K562 (cell line): ENCODE results near the gene MMP24OS. TPM values are rescaled to one million over a fixed set of nuclear protein-coding genes. Genes with fewer than 3 reads are reported as not detected.

Experiments
- ATAC-seq: fragments of 200-7000 bp; cut with Tn5 transposase; 3 replicates; pipeline ENCODE4 v1.9.1; 2020; ENCODE audit warnings: moderate library complexity
- BruUV-seq: library from RNA; stranded (reverse); fragments of 400-500 nt; replicated peaks from 2 replicates; lab custom pipeline; 2021; lab: Mats Ljungman, UMichigan
- CTCF ChIA-PET: fragments of 300-600 bp; formaldehyde crosslinking; extraction: SDS; loops from one replicate; lab custom pipeline; 2021; ENCODE audit warnings: low intra/inter-chr PET ratio; lab: Yijun Ruan, JAX
- POLR2A ChIA-PET: fragments of 300-600, 350-650 bp; sonication (Branson Sonifier 250); formaldehyde crosslinking; extraction: SDS; loops from one replicate; lab custom pipeline; 2021; ENCODE audit warnings: antibody characterized with exemption, inconsistent platforms; lab: Yijun Ruan, JAX
- DNase-seq, 4 experiments: peaks; one replicate each; pipeline versions ENCODE4 v3.0.0 to v3.0.0-alpha.2; 2011 to 2018; ENCODE audit warnings: low spot score in 3 of 4, mixed read lengths in 3 of 4; ENCODE audit errors: extremely low read depth in 1 of 4
- FAIRE-seq: peaks from 2 replicates; lab custom pipeline; 2011; peaks lifted over from hg19 to GRCh38; lab: Jason Lieb, UNC
- H2AFZ ChIP-seq: 2 replicates; pipeline ENCODE4 v1.6.0; 2011; ENCODE audit warnings: low read depth, low read length, control low read depth, inconsistent platforms
- H3K27ac ChIP-seq: fragments of 200-600 bp; 3 replicates; pipeline ENCODE4 v1.8.0; 2011; ENCODE audit warnings: low read depth, mild to moderate bottlenecking, control low read depth, inconsistent platforms, low read length, moderate library complexity, mixed read lengths; ENCODE audit errors: extremely low read depth
- H3K27me3 ChIP-seq, 2 experiments: fragments of 300-600 bp in 1 of 2; 2 replicates in 1 of 2; 3 replicates in 1 of 2; pipeline versions ENCODE4 v1.6.0 to v1.8.0; 2011; ENCODE audit warnings: inconsistent platforms in 2 of 2, low read length in 2 of 2, mild to moderate bottlenecking in 1 of 2, mixed read lengths in 1 of 2, moderate library complexity in 1 of 2; ENCODE audit not compliant: control insufficient read depth in 2 of 2, insufficient read depth in 2 of 2
- H3K36me3 ChIP-seq: fragments of 300-600 bp; 3 replicates; pipeline ENCODE4 v1.8.0; 2011; ENCODE audit warnings: mild to moderate bottlenecking, low read length, inconsistent platforms; ENCODE audit not compliant: control insufficient read depth, insufficient read depth
- H3K4me1 ChIP-seq, 2 experiments: fragments of 200-600 bp in 1 of 2; replicated peaks in 1 of 2; 2 replicates in 1 of 2; 3 replicates in 1 of 2; pipeline versions ENCODE4 v1.5.1 to v1.8.0; 2011; ENCODE audit warnings: inconsistent platforms in 2 of 2, low read length in 2 of 2, mild to moderate bottlenecking in 1 of 2, mixed read lengths in 1 of 2, moderate library complexity in 1 of 2; ENCODE audit not compliant: control insufficient read depth in 2 of 2, insufficient read depth in 2 of 2
- H3K4me2 ChIP-seq: 2 replicates; pipeline ENCODE4 v1.6.1; 2011; ENCODE audit warnings: low read length, control low read depth, inconsistent platforms, mixed read lengths; ENCODE audit not compliant: insufficient read depth
- H3K4me3 ChIP-seq: fragments of 200-600 bp; sonication (generic), shearing (Covaris generic); 2 replicates; pipeline ENCODE4 v1.5.1; 2016; ENCODE audit warnings: control low read depth, inconsistent platforms
- H3K79me2 ChIP-seq: fragments of 200-600 bp; 3 replicates; pipeline ENCODE4 v1.8.0; 2011; ENCODE audit warnings: low read length, inconsistent platforms; ENCODE audit not compliant: control insufficient read depth, insufficient read depth
- H3K9ac ChIP-seq, 2 experiments: 2 replicates each; pipeline versions ENCODE4 v1.6.0 to v1.6.1; 2011; ENCODE audit warnings: low read depth in 2 of 2, low read length in 2 of 2, control low read depth in 1 of 2, inconsistent platforms in 1 of 2, mild to moderate bottlenecking in 1 of 2, mixed read lengths in 1 of 2; ENCODE audit not compliant: insufficient read depth in 1 of 2
- H3K9me1 ChIP-seq: one replicate; pipeline ENCODE4 v1.6.0; 2011; ENCODE audit warnings: inconsistent platforms, mild to moderate bottlenecking, low read length, moderate library complexity; ENCODE audit not compliant: control insufficient read depth, insufficient read depth
- H3K9me3 ChIP-seq: replicated peaks from 2 replicates; pipeline ENCODE4 v1.5.1; 2011; ENCODE audit warnings: low read depth, low read length, inconsistent platforms; ENCODE audit not compliant: control insufficient read depth, insufficient read depth
- H4K20me1 ChIP-seq: replicated peaks from 2 replicates; pipeline ENCODE4 v1.6.1; 2011; ENCODE audit warnings: low read length, inconsistent platforms, mixed read lengths; ENCODE audit not compliant: control insufficient read depth, insufficient read depth
- ARNT ChIP-seq, 2 experiments: fragments of 450-650 bp; IDR thresholded peaks; 2 replicates each; pipeline ENCODE4 v1.6.1; 2016; ENCODE audit warnings: mild to moderate bottlenecking in 1 of 2
- GABPA ChIP-seq: fragments of 200-800 bp; sonication (Bioruptor generic); conservative IDR thresholded peaks from 2 replicates; pipeline ENCODE4 v1.6.1; 2016; ENCODE audit warnings: low read depth, missing genetic modification characterization, missing compliant biosample characterization
- MIER1 ChIP-seq: fragments of 450-650 bp; IDR thresholded peaks from 2 replicates; pipeline ENCODE4 v1.6.1; 2016; ENCODE audit warnings: antibody characterized with exemption, mild to moderate bottlenecking, low read depth
- MTA1 ChIP-seq: fragments of 450-650 bp; IDR thresholded peaks from 2 replicates; pipeline ENCODE4 v1.6.1; 2017; ENCODE audit warnings: borderline replicate concordance
- MTA3 ChIP-seq: fragments of 450-650 bp; formaldehyde crosslinking; IDR thresholded peaks from 2 replicates; pipeline ENCODE4 v1.6.1; 2017; ENCODE audit warnings: mild to moderate bottlenecking, borderline replicate concordance
- NFIC ChIP-seq: fragments of 450-650 bp; IDR thresholded peaks from 2 replicates; pipeline ENCODE4 v1.6.1; 2017; ENCODE audit warnings: mild to moderate bottlenecking, inconsistent platforms
- RHOXF2B ChIP-seq: fragments of 250-450 bp; sonication (Bioruptor Pico); conservative IDR thresholded peaks from 2 replicates; pipeline ENCODE4 v1.5.1; 2021
- SAP30 ChIP-seq: fragments of 200-600 bp; sonication (generic); IDR thresholded peaks from 2 replicates; pipeline ENCODE4 v1.6.1; 2012; ENCODE audit warnings: borderline replicate concordance, low read depth, mild to moderate bottlenecking, moderate library complexity, low read length, control low read depth, inconsistent platforms; ENCODE audit not compliant: insufficient read depth, poor library complexity, severe bottlenecking
- SIRT6 ChIP-seq: IDR thresholded peaks from one replicate; pipeline ENCODE4 v1.6.1; 2012; ENCODE audit warnings: low read depth, mild to moderate bottlenecking, control low read depth, inconsistent platforms, low read length, moderate library complexity
- SMARCE1 ChIP-seq: fragments of 450-650 bp; IDR thresholded peaks from 2 replicates; pipeline ENCODE4 v1.7.1; 2016; ENCODE audit warnings: mild to moderate bottlenecking
- STAG1 ChIP-seq: sonication (generic); formaldehyde crosslinking; IDR thresholded peaks from 2 replicates; pipeline ENCODE4 v1.5.0; 2020; ENCODE audit warnings: missing genetic modification reagents, borderline replicate concordance
- TRIM24 ChIP-seq, 2 experiments: fragments of 450-650 bp; IDR thresholded peaks; 2 replicates each; pipeline ENCODE4 v1.6.1; 2016
- ZBTB17 ChIP-seq: fragments of 450-650 bp; formaldehyde crosslinking; IDR thresholded peaks from 2 replicates; pipeline ENCODE4 v1.4.0; 2020; ENCODE audit warnings: mild to moderate bottlenecking
- WGBS: fragments of 100-300 bp; shearing (Covaris generic); methylation state at CpG from one replicate; pipeline ENCODE4 v1.1.6; 2016; ENCODE audit warnings: low coverage, mixed read lengths; ENCODE audit not compliant: insufficient coverage; ENCODE audit errors: missing lambda C conversion rate; 5-methylcytosine and 5-hydroxymethylcytosine counted together
- in situ Hi-C: fragments of 300-500 bp; cut with MboI; formaldehyde crosslinking; loops from 4 replicates; pipeline ENCODE4 v1.15.0; 2018; ENCODE audit warnings: inconsistent platforms, mixed read lengths
- intact Hi-C: fragments of 100-400 bp; cut with micrococcal nuclease; formaldehyde crosslinking; loops from 2 replicates; pipeline ENCODE4 v1.14.2; 2022
- polyA plus RNA-seq, 8 experiments: library from polyadenylated mRNA; depleted of rRNA in 4 of 8; stranded (reverse) in 5 of 8; unstranded in 3 of 8; fragments of >200 nt; fragmentation: Nextera tagmentation in 2 of 8; fragmentation: Illumina TruSeq in 1 of 8; extraction: Ambion mirVana in 2 of 8; extraction: Trizol in 1 of 8; gene quantifications; 2 replicates each; pipeline versions ENCODE4 v1.2.1 to v1.2.3, GENCODE V29; 2011 to 2014; ENCODE audit warnings: inconsistent platforms in 1 of 8, missing spikeins in 1 of 8
- total RNA-seq, 7 experiments: library from RNA; depleted of rRNA in 6 of 7; stranded (reverse); fragments of >200 nt in 6 of 7; fragmentation: Illumina TruSeq in 2 of 7; extraction: Trizol in 2 of 7; gene quantifications; 2 replicates each; pipeline versions ENCODE4 v1.2.1 to v1.2.3, GENCODE V29; 2011 to 2021; ENCODE audit warnings: low replicate concordance in 1 of 7
- TF ChIP-seq, protein P1 (sequence below): fragments of 450-650 bp; formaldehyde crosslinking; IDR thresholded peaks from 2 replicates; pipeline ENCODE4 v1.4.0; 2022; ENCODE audit warnings: missing genetic modification characterization
- TF ChIP-seq, protein P2 (sequence below): fragments of 450-650 bp; IDR thresholded peaks from 2 replicates; pipeline ENCODE4 v1.6.1; 2014; ENCODE audit warnings: low read depth, mild to moderate bottlenecking, moderate library complexity, borderline replicate concordance

MMP24OS gene
- total and polyA plus RNA-seq, 9 of the 15 experiments (the other 6 are each of a cell fraction or from before 2014, with no cell fraction given), result 0.92 to 41.5 (median 11.4) TPM

DNA sequence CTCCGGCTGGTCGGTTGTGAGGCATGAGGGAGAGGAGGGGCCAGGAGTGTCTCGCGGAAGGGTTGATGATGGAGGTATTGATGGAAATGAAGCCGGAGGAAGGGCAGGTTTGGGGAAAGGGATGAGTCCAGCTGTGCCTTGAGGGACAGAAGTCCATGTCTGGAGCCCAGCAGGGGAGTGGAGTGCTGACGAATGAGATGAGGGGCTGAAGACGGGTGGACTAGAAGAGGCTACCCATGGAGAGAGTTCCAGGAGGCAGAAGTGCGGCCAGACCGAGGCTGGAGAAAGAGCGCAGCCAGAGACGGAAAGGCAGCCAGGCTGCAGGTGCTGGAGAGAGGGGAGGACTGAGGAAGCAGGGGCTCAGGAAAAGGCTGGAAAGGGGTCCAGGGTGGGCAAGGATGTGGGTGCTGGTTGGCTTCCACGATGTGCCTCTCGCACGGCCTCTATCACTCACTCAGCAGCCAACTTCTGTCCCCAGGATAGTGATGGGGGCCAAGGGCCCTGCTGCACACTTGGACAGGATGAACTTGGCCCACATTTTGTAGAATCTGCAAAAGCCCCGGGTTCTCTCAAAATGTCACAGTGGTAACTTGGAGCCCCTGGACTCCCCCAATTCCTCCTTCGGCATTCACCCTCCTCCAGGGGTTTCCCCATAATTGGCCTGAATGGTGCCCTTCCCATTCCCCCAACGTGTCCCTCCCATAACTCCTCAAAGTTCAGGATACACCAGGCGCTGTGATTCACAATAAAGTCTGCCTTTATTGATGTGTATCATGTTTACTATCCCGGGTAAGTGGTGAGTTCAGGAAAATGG is 7.3 kb upstream of the MMP24OS start:
- H3K27ac ChIP-seq, result peak overlapping the region; percentile 80
- H3K9me3 ChIP-seq, result no peaks in the 10 kb centered on the region
- peaks cover 10 to 47% of the 10 kb centered on the region in 2 experiments; a peak in 4 of 5 replicates for H3K4me1 ChIP-seq
- FAIRE-seq (no peak), ATAC-seq (peak; percentile 31), DNase-seq (no peak)
- peak overlapping the region; percentile 95 for H3K4me2 ChIP-seq
- H3K4me3 ChIP-seq, result peak overlapping the region; percentile 85
- peaks cover 30% of the 10 kb centered on the region for H3K36me3 ChIP-seq
- H3K9me1 ChIP-seq, result no peaks in the 10 kb centered on the region
- 16% methylated on average over 19 of the region's 19 CpGs for WGBS
- H4K20me1 ChIP-seq, result no peaks in the 10 kb centered on the region
- no peaks in the 10 kb centered on the region for H3K27me3 ChIP-seq
- peak overlapping the region; percentile 98 for H2AFZ ChIP-seq
- ChIA-PET POLR2A (interaction anchor here (1.0 to 1.9 kb wide), 6 partner anchors 12 to 21 kb away, joined by 4 to 10 read pairs (median 6); no protein-coding TSS in a partner anchor), CTCF (no interaction called here)
- peaks cover 39% of the 10 kb centered on the region for H3K79me2 ChIP-seq
- BruUV-seq, result TSS peak; percentile 93
- intact Hi-C loops, result no loop called here
- H3K9ac ChIP-seq, result peak overlapping the region; percentile 86 to 98
- in situ Hi-C loops, result no loop called here
- TF ChIP-seq STAG1 (CRISPR knock-in tag) (0 out of 2 replicates have a peak, but pooled peaks have one; percentile 35), MIER1 (no peak), MTA3 (0 out of 2 replicates have a peak, but pooled peaks have one; percentile 18), ARNT (IDR thresholded peaks at IDR 0.05) (peak; percentile 6 to 29; a peak in 1 of 4 replicates), GABPA (peak; percentile 83), SAP30 (peak; percentile 76), ZBTB17 (CRISPR knock-in tag) (0 out of 2 replicates have a peak, but pooled peaks have one; percentile 26), TRIM24 (IDR thresholded peaks at IDR 0.05) (no peak), SIRT6 (no peak), MTA1 (no peak), RHOXF2B (CRISPR knock-in tag) (no peak), NFIC (peak; percentile 13; the same call in 1 of the 2 replicates), SMARCE1 (0 out of 2 replicates have a peak, but pooled peaks have one; percentile 41)
- TF ChIP-seq, protein P1, sequence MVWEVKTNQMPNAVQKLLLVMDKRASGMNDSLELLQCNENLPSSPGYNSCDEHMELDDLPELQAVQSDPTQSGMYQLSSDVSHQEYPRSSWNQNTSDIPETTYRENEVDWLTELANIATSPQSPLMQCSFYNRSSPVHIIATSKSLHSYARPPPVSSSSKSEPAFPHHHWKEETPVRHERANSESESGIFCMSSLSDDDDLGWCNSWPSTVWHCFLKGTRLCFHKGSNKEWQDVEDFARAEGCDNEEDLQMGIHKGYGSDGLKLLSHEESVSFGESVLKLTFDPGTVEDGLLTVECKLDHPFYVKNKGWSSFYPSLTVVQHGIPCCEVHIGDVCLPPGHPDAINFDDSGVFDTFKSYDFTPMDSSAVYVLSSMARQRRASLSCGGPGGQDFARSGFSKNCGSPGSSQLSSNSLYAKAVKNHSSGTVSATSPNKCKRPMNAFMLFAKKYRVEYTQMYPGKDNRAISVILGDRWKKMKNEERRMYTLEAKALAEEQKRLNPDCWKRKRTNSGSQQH (CRISPR knock-in tag), result peak; percentile 97
- TF ChIP-seq, protein P2, sequence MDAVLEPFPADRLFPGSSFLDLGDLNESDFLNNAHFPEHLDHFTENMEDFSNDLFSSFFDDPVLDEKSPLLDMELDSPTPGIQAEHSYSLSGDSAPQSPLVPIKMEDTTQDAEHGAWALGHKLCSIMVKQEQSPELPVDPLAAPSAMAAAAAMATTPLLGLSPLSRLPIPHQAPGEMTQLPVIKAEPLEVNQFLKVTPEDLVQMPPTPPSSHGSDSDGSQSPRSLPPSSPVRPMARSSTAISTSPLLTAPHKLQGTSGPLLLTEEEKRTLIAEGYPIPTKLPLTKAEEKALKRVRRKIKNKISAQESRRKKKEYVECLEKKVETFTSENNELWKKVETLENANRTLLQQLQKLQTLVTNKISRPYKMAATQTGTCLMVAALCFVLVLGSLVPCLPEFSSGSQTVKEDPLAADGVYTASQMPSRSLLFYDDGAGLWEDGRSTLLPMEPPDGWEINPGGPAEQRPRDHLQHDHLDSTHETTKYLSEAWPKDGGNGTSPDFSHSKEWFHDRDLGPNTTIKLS, result peak; percentile 81; the same call in 1 of the 2 replicates
